Measurements from ENCODE around the gene RASGEF1C.

- no peak for TF ChIP-seq CTCF (IDR thresholded peaks at IDR 0.05)
- no peak for TF ChIP-seq POLR2AphosphoS5 (IDR thresholded peaks at IDR 0.05)
Observed at GRCh38 chr5:180174587-180174972, 34.4 kb downstream of the RASGEF1C start.
